ENCODE measurements around the gene NCF4. TPM values are rescaled to one million over a fixed set of nuclear protein-coding genes. Genes with fewer than 3 reads are reported as not detected.

The NCF4 gene
- total RNA-seq, 1 experiment from 2014 or later, result not detected

- no peak for DNase-seq (ENCODE audit: low spot score)
These were observed 33.5 kb downstream of the NCF4 start for GRCh38 chr22:36894266-36894665.

GRCh38 chr22:36897611-36898010 lies 36.8 kb downstream of the NCF4 start:
- no peak for DNase-seq (ENCODE audit: low spot score)

- no peak for DNase-seq (ENCODE audit: low spot score)
These were observed 37.9 kb downstream of the NCF4 start for GRCh38 chr22:36898690-36899089.

GRCh38 chr22:36899498-36899897 lies 38.7 kb downstream of the NCF4 start:
- DNase-seq (ENCODE audit: low spot score), result no peak

GRCh38 chr22:36900225-36900624 lies 39.4 kb downstream of the NCF4 start:
- no peak for DNase-seq (ENCODE audit: low spot score)

- no peak for DNase-seq (ENCODE audit: low spot score)
These were observed 40.1 kb downstream of the NCF4 start for GRCh38 chr22:36900880-36901279.

- no peak for DNase-seq (ENCODE audit: low spot score)
These were observed 40.8 kb downstream of the NCF4 start for GRCh38 chr22:36901411-36902142.

- no peak for DNase-seq (ENCODE audit: low spot score)
These were observed 41.5 kb downstream of the NCF4 start for GRCh38 chr22:36902143-36902926.

- DNase-seq (ENCODE audit: low spot score), result no peak
These were observed 43.6 kb downstream of the NCF4 start for GRCh38 chr22:36904260-36904880.

GRCh38 chr22:36907253-36908195 lies 46.7 kb downstream of the NCF4 start:
- DNase-seq (ENCODE audit: low spot score), result no peak

GRCh38 chr22:36910461-36910860 lies 49.7 kb downstream of the NCF4 start:
- DNase-seq (ENCODE audit: low spot score), result no peak

GRCh38 chr22:36911887-36912661 lies 51.3 kb downstream of the NCF4 start:
- no peak for DNase-seq (ENCODE audit: low spot score)

- DNase-seq (ENCODE audit: low spot score), result no peak
These were observed 52.1 kb downstream of the NCF4 start for GRCh38 chr22:36912694-36913426.

GRCh38 chr22:36913427-36914389 lies 52.9 kb downstream of the NCF4 start, which contains the start of gene CSF2RB:
Gene CSF2RB, plus strand, starts transcription at chr22:36913628. Its CDS starts 8,580 bp downstream, at chr22:36922208.
- DNase-seq (ENCODE audit: low spot score), result no peak

- DNase-seq (ENCODE audit: low spot score), result no peak
These were observed 53.6 kb downstream of the NCF4 start for GRCh38 chr22:36914390-36914752.

- no peak for DNase-seq (ENCODE audit: low spot score)
These were observed 55.2 kb downstream of the NCF4 start for GRCh38 chr22:36916034-36916433.

GRCh38 chr22:36918586-36919284 lies 57.9 kb downstream of the NCF4 start:
- DNase-seq (ENCODE audit: low spot score), result no peak
